WTC11 (cell line): ENCODE results near the gene DENND1B. TPM values are rescaled to one million over a fixed set of nuclear protein-coding genes. Genes with fewer than 3 reads are reported as not detected.

Experiments
- ATAC-seq: fragments of 200-7000 bp; cut with Tn5 transposase; 2 replicates; pipeline ENCODE4 v1.10.0; 2021; ENCODE audit warnings: mild to moderate bottlenecking, moderate library complexity
- CTCF ChIA-PET: fragments of 300-600 bp; sonication (Branson Sonifier 250); formaldehyde crosslinking; loops from one replicate; lab custom pipeline; 2021; ENCODE audit warnings: antibody characterized with exemption; lab: Charles Lee
- POLR2A ChIA-PET: fragments of 350-600 bp; sonication (Branson Sonifier 250); formaldehyde crosslinking; loops from one replicate; lab custom pipeline; 2021; ENCODE audit warnings: antibody characterized with exemption; lab: Charles Lee
- DNase-seq: peaks from one replicate; pipeline ENCODE4 v3.0.0; 2021; ENCODE audit warnings: low spot score
- H3K27ac Mint-ChIP-seq: 2 replicates; pipeline ENCODE4 v1.8.0; 2021; ENCODE audit warnings: mixed read lengths
- H3K27me3 Mint-ChIP-seq: 2 replicates; pipeline ENCODE4 v1.8.0; 2021; ENCODE audit warnings: low read depth, mild to moderate bottlenecking, moderate library complexity, mixed read lengths
- H3K36me3 Mint-ChIP-seq: 2 replicates; pipeline ENCODE4 v1.8.0; 2021; ENCODE audit warnings: mixed read lengths
- H3K4me1 Mint-ChIP-seq: 2 replicates; pipeline ENCODE4 v1.8.0; 2022; ENCODE audit warnings: mixed read lengths
- H3K4me3 Mint-ChIP-seq: 2 replicates; pipeline ENCODE4 v1.8.0; 2021; ENCODE audit warnings: mild to moderate bottlenecking, moderate library complexity, mixed read lengths
- H3K9me3 Mint-ChIP-seq: 2 replicates; pipeline ENCODE4 v1.8.0; 2021; ENCODE audit warnings: mixed read lengths
- AFF4 ChIP-seq: sonication (generic); formaldehyde crosslinking; IDR thresholded peaks from 2 replicates; pipeline ENCODE4 v1.8.1; 2023; ENCODE audit warnings: mild to moderate bottlenecking, missing genetic modification reagents, borderline replicate concordance
- ATF3 ChIP-seq: sonication (generic); formaldehyde crosslinking; conservative IDR thresholded peaks from 2 replicates; pipeline ENCODE4 v1.8.1; 2022; ENCODE audit warnings: mild to moderate bottlenecking, missing genetic modification reagents
- CBFB ChIP-seq: sonication (generic); formaldehyde crosslinking; IDR thresholded peaks from 2 replicates; pipeline ENCODE4 v1.8.1; 2022; ENCODE audit warnings: mild to moderate bottlenecking, low read depth, missing genetic modification reagents
- ELF4 ChIP-seq: sonication (generic); formaldehyde crosslinking; IDR thresholded peaks from 2 replicates; pipeline ENCODE4 v1.8.1; 2022; ENCODE audit warnings: low read depth, mild to moderate bottlenecking, moderate library complexity, missing genetic modification reagents
- FOXJ3 ChIP-seq: sonication (generic); formaldehyde crosslinking; IDR thresholded peaks from 2 replicates; pipeline ENCODE4 v1.9.0; 2021; ENCODE audit warnings: missing genetic modification reagents, mild to moderate bottlenecking, borderline replicate concordance
- GRHL2 ChIP-seq: fragments of 250-450 bp; sonication (Bioruptor Pico); IDR thresholded peaks from 2 replicates; pipeline ENCODE4 v1.8.0; 2022; ENCODE audit warnings: mild to moderate bottlenecking, moderate library complexity; ENCODE audit not compliant: insufficient replicate concordance, severe bottlenecking
- JAZF1 ChIP-seq: fragments of 250-450 bp; sonication (Bioruptor Pico); IDR thresholded peaks from 2 replicates; pipeline ENCODE4 v1.9.0; 2021; ENCODE audit warnings: moderate library complexity, mild to moderate bottlenecking, inconsistent platforms
- MYBL2 ChIP-seq: sonication (generic); formaldehyde crosslinking; IDR thresholded peaks from 2 replicates; pipeline ENCODE4 v1.8.1; 2023; ENCODE audit warnings: mild to moderate bottlenecking, moderate library complexity, missing genetic modification reagents
- NFE2L1 ChIP-seq: sonication (generic); formaldehyde crosslinking; IDR thresholded peaks from 2 replicates; pipeline ENCODE4 v1.8.1; 2023; ENCODE audit warnings: missing genetic modification reagents
- PREB ChIP-seq: sonication (generic); formaldehyde crosslinking; IDR thresholded peaks from 2 replicates; pipeline ENCODE4 v1.8.1; 2022; ENCODE audit warnings: mild to moderate bottlenecking, missing genetic modification reagents, moderate library complexity, borderline replicate concordance
- SOX15 ChIP-seq: fragments of 250-450 bp; sonication (Bioruptor Pico); IDR thresholded peaks from 2 replicates; pipeline ENCODE4 v1.9.0; 2021; ENCODE audit warnings: mild to moderate bottlenecking
- ZNF138 ChIP-seq: sonication (generic); formaldehyde crosslinking; conservative IDR thresholded peaks from 2 replicates; pipeline ENCODE4 v1.8.1; 2022; ENCODE audit warnings: mild to moderate bottlenecking, moderate library complexity, missing genetic modification reagents
- ZNF219 ChIP-seq: sonication (generic); formaldehyde crosslinking; IDR thresholded peaks from 2 replicates; pipeline ENCODE4 v1.8.0; 2023; ENCODE audit warnings: missing genetic modification reagents, mild to moderate bottlenecking, borderline replicate concordance
- ZNF263 ChIP-seq: sonication (generic); formaldehyde crosslinking; IDR thresholded peaks from 2 replicates; pipeline ENCODE4 v1.8.1; 2022; ENCODE audit warnings: low read depth, mild to moderate bottlenecking, moderate library complexity, missing genetic modification reagents
- total RNA-seq: library from RNA; stranded (reverse); gene quantifications from 3 replicates; pipeline ENCODE4 v1.2.3, GENCODE V29; 2021
- TF ChIP-seq, protein P1 (sequence below): fragments of 250-450 bp; sonication (Bioruptor Pico); IDR thresholded peaks from 2 replicates; pipeline ENCODE4 v1.9.0; 2021; ENCODE audit warnings: mild to moderate bottlenecking, borderline replicate concordance
- TF ChIP-seq, protein P2 (sequence below): sonication (generic); formaldehyde crosslinking; IDR thresholded peaks from 2 replicates; pipeline ENCODE4 v1.8.1; 2023; ENCODE audit warnings: mild to moderate bottlenecking, moderate library complexity, missing genetic modification reagents

The DENND1B gene
- total RNA-seq, 1 experiment from 2014 or later: 4.3 TPM

- TF ChIP-seq MYBL2 (CRISPR knock-in tag) (no peak), GRHL2 (CRISPR knock-in tag) (no peak), ATF3 (no peak), ZNF138 (CRISPR knock-in tag) (no peak), NFE2L1 (CRISPR knock-in tag) (no peak), SOX15 (no peak), JAZF1 (no peak), FOXJ3 (no peak), ZNF219 (CRISPR knock-in tag) (no peak), PREB (CRISPR knock-in tag) (no peak), ZNF263 (CRISPR knock-in tag) (no peak), AFF4 (CRISPR knock-in tag) (no peak)
- TF ChIP-seq, protein P1, sequence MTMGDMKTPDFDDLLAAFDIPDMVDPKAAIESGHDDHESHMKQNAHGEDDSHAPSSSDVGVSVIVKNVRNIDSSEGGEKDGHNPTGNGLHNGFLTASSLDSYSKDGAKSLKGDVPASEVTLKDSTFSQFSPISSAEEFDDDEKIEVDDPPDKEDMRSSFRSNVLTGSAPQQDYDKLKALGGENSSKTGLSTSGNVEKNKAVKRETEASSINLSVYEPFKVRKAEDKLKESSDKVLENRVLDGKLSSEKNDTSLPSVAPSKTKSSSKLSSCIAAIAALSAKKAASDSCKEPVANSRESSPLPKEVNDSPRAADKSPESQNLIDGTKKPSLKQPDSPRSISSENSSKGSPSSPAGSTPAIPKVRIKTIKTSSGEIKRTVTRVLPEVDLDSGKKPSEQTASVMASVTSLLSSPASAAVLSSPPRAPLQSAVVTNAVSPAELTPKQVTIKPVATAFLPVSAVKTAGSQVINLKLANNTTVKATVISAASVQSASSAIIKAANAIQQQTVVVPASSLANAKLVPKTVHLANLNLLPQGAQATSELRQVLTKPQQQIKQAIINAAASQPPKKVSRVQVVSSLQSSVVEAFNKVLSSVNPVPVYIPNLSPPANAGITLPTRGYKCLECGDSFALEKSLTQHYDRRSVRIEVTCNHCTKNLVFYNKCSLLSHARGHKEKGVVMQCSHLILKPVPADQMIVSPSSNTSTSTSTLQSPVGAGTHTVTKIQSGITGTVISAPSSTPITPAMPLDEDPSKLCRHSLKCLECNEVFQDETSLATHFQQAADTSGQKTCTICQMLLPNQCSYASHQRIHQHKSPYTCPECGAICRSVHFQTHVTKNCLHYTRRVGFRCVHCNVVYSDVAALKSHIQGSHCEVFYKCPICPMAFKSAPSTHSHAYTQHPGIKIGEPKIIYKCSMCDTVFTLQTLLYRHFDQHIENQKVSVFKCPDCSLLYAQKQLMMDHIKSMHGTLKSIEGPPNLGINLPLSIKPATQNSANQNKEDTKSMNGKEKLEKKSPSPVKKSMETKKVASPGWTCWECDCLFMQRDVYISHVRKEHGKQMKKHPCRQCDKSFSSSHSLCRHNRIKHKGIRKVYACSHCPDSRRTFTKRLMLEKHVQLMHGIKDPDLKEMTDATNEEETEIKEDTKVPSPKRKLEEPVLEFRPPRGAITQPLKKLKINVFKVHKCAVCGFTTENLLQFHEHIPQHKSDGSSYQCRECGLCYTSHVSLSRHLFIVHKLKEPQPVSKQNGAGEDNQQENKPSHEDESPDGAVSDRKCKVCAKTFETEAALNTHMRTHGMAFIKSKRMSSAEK: no peak
- TF ChIP-seq, protein P2, sequence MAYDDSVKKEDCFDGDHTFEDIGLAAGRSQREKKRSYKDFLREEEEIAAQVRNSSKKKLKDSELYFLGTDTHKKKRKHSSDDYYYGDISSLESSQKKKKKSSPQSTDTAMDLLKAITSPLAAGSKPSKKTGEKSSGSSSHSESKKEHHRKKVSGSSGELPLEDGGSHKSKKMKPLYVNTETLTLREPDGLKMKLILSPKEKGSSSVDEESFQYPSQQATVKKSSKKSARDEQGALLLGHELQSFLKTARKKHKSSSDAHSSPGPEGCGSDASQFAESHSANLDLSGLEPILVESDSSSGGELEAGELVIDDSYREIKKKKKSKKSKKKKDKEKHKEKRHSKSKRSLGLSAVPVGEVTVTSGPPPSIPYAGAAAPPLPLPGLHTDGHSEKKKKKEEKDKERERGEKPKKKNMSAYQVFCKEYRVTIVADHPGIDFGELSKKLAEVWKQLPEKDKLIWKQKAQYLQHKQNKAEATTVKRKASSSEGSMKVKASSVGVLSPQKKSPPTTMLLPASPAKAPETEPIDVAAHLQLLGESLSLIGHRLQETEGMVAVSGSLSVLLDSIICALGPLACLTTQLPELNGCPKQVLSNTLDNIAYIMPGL (CRISPR knock-in tag): no peak
- ChIA-PET POLR2A (no interaction called here), CTCF (no interaction called here)
- DNase-seq (no peak), ATAC-seq (no peak)
- no peaks in the 10 kb centered on the region for H3K9me3 Mint-ChIP-seq
- H3K4me3 Mint-ChIP-seq: no peak overlapping the region
- no peak overlapping the region for H3K27ac Mint-ChIP-seq
- H3K36me3 Mint-ChIP-seq: no peaks in the 10 kb centered on the region
- no peaks in the 10 kb centered on the region for H3K27me3 Mint-ChIP-seq
- peaks cover 6% of the 10 kb centered on the region for H3K4me1 Mint-ChIP-seq
These were observed 116.1 kb downstream of the DENND1B start for GRCh38 chr1:197659171-197659570.

- Mint-ChIP-seq H3K27me3 (no peaks in the 10 kb centered on the region), H3K36me3 (no peaks in the 10 kb centered on the region), H3K4me3 (no peak overlapping the region), H3K27ac (no peak overlapping the region), H3K4me1 (no peaks in the 10 kb centered on the region), H3K9me3 (no peaks in the 10 kb centered on the region)
- TF ChIP-seq ZNF219 (CRISPR knock-in tag) (no peak), CBFB (CRISPR knock-in tag) (no peak), GRHL2 (CRISPR knock-in tag) (no peak), ELF4 (no peak)
- DNase-seq (no peak), ATAC-seq (no peak)
- ChIA-PET CTCF (no interaction called here), POLR2A (no interaction called here)
These were observed 126.1 kb downstream of the DENND1B start for GRCh38 chr1:197649188-197649587.
